Muscle layer of colon (tissue), 2 donors: ENCODE measurements around the gene SYT8.
"Not testable (repeated sequence)": the region's sequence is repeated elsewhere in the genome, so short reads cannot be mapped to it uniquely, and the experiment has no call there.

Experiments used
- H3K27ac ChIP-seq: one replicate; pipeline ENCODE4 v1.7.0; 2013; ENCODE audit warnings: low read depth, mild to moderate bottlenecking, low read length, moderate library complexity
- H3K27me3 ChIP-seq, 2 donors: one replicate each; pipeline ENCODE4 v1.7.0; 2013; ENCODE audit warnings: low read length in 2 of 2, mild to moderate bottlenecking in 2 of 2; ENCODE audit not compliant: insufficient read depth in 2 of 2, control insufficient read depth in 1 of 2
- H3K36me3 ChIP-seq: one replicate; pipeline ENCODE4 v1.7.0; 2013; ENCODE audit warnings: mild to moderate bottlenecking, low read length; ENCODE audit not compliant: insufficient read depth
- H3K4me1 ChIP-seq: one replicate; pipeline ENCODE4 v1.7.0; 2013; ENCODE audit warnings: mild to moderate bottlenecking, low read length; ENCODE audit not compliant: insufficient read depth
- H3K4me3 ChIP-seq, 2 donors: one replicate each; pipeline ENCODE4 v1.7.0; 2013; ENCODE audit warnings: low read length in 2 of 2, low read depth in 1 of 2, mild to moderate bottlenecking in 1 of 2, moderate library complexity in 1 of 2
- H3K9ac ChIP-seq: one replicate; pipeline ENCODE4 v1.7.0; 2013; ENCODE audit warnings: low read length
- H3K9me3 ChIP-seq: one replicate; pipeline ENCODE4 v1.7.0; 2013; ENCODE audit warnings: mild to moderate bottlenecking, low read length
- donor health status: abdominal sarcoma.
- donor health status: Adenocarcinoma of cecum.

The SYT8 gene

GRCh38 chr11:1807264-1807995 is 27.4 kb upstream of the SYT8 start:
- Histone ChIP-seq H3K9me3 (no peaks in the 10 kb centered on the region), H3K27ac (no peak overlapping the region), H3K36me3 (no peaks in the 10 kb centered on the region), H3K4me3 (no peak overlapping the region), H3K4me1 (no peaks in the 10 kb centered on the region), H3K27me3 (peaks cover 0 to 3% of the 10 kb centered on the region in 2 donors), H3K9ac (no peak overlapping the region)

GRCh38 chr11:1810761-1811160 is 24.0 kb upstream of the SYT8 start:
- Histone ChIP-seq H3K27ac (no peak overlapping the region), H3K27me3 (no peaks in the 10 kb centered on the region), H3K9ac (no peak overlapping the region), H3K4me3 (no peak overlapping the region), H3K9me3 (no peaks in the 10 kb centered on the region), H3K4me1 (no peaks in the 10 kb centered on the region), H3K36me3 (no peaks in the 10 kb centered on the region)

- Histone ChIP-seq H3K9ac (no peak overlapping the region), H3K27me3 (no peaks in the 10 kb centered on the region), H3K4me3 (no peak overlapping the region), H3K36me3 (no peaks in the 10 kb centered on the region), H3K27ac (no peak overlapping the region), H3K9me3 (no peaks in the 10 kb centered on the region), H3K4me1 (no peaks in the 10 kb centered on the region)
Observed at GRCh38 chr11:1812274-1812673, 22.5 kb upstream of the SYT8 start.

- no peaks in the 10 kb centered on the region for H3K9me3 ChIP-seq
- H3K27ac ChIP-seq, result no peak overlapping the region
- H3K4me1 ChIP-seq, result no peaks in the 10 kb centered on the region
- H3K4me3 ChIP-seq, result no peak overlapping the region
- no peaks in the 10 kb centered on the region for H3K27me3 ChIP-seq
- H3K9ac ChIP-seq, result no peak overlapping the region
- H3K36me3 ChIP-seq, result no peaks in the 10 kb centered on the region
Observed at GRCh38 chr11:1812801-1813200, 22.0 kb upstream of the SYT8 start.

- H3K4me3 ChIP-seq, H3K36me3 ChIP-seq, H3K9me3 ChIP-seq, H3K9ac ChIP-seq, H3K27me3 ChIP-seq, H3K4me1 ChIP-seq, H3K27ac ChIP-seq: not testable (repeated sequence)
Observed at GRCh38 chr11:1813356-1813755, 21.4 kb upstream of the SYT8 start.

GRCh38 chr11:1814691-1815090 is 20.1 kb upstream of the SYT8 start:
- no peak overlapping the region for H3K4me3 ChIP-seq
- H3K36me3 ChIP-seq, result no peaks in the 10 kb centered on the region
- H3K27ac ChIP-seq, result no peak overlapping the region
- no peak overlapping the region for H3K9ac ChIP-seq
- H3K4me1 ChIP-seq, result no peaks in the 10 kb centered on the region
- no peaks in the 10 kb centered on the region for H3K27me3 ChIP-seq
- H3K9me3 ChIP-seq, result peaks cover 5% of the 10 kb centered on the region

- no peaks in the 10 kb centered on the region for H3K27me3 ChIP-seq
- H3K4me1 ChIP-seq, result no peaks in the 10 kb centered on the region
- no peak overlapping the region for H3K4me3 ChIP-seq
- H3K9me3 ChIP-seq, result peaks cover 5% of the 10 kb centered on the region
- no peaks in the 10 kb centered on the region for H3K36me3 ChIP-seq
- H3K9ac ChIP-seq, result no peak overlapping the region
- H3K27ac ChIP-seq, result no peak overlapping the region
Observed at GRCh38 chr11:1815311-1815710, 19.5 kb upstream of the SYT8 start.

GRCh38 chr11:1815751-1816150 is 19.0 kb upstream of the SYT8 start:
- no peaks in the 10 kb centered on the region for H3K27me3 ChIP-seq
- H3K9ac ChIP-seq, result no peak overlapping the region
- H3K4me1 ChIP-seq, result no peaks in the 10 kb centered on the region
- no peak overlapping the region for H3K4me3 ChIP-seq
- H3K36me3 ChIP-seq, result no peaks in the 10 kb centered on the region
- H3K9me3 ChIP-seq, result peaks cover 5% of the 10 kb centered on the region
- no peak overlapping the region for H3K27ac ChIP-seq

- Histone ChIP-seq H3K9me3 (peaks cover 5% of the 10 kb centered on the region), H3K9ac (no peak overlapping the region), H3K27me3 (no peaks in the 10 kb centered on the region), H3K36me3 (no peaks in the 10 kb centered on the region), H3K27ac (no peak overlapping the region), H3K4me3 (no peak overlapping the region), H3K4me1 (no peaks in the 10 kb centered on the region)
Observed at GRCh38 chr11:1817000-1817399, 17.8 kb upstream of the SYT8 start.

- Histone ChIP-seq H3K4me1 (no peaks in the 10 kb centered on the region), H3K9ac (no peak overlapping the region), H3K27ac (no peak overlapping the region), H3K27me3 (no peaks in the 10 kb centered on the region), H3K4me3 (no peak overlapping the region), H3K36me3 (no peaks in the 10 kb centered on the region), H3K9me3 (peaks cover 5% of the 10 kb centered on the region)
Observed at GRCh38 chr11:1817511-1817910, 17.3 kb upstream of the SYT8 start.

DNA sequence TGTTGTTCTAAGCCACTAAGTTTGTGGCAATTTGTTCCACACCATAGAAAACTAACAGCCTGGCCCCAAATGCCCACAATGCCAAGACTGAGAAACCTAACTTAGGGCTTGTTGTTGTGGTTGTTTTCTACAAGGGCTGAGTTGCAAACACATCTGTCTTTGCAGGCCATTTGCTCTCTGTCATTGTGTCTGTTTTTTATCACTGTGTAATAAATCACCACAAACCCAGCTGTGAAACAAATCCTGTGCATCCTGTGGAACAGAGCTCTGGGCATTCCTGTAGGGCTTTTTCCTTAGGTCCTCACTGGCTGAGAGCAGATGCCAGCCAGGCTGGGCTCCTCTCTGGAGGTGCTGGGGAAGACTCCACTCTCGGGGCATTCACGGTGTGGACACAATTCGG is 15.7 kb upstream of the SYT8 start:
- no peak overlapping the region for H3K9ac ChIP-seq
- no peaks in the 10 kb centered on the region for H3K4me1 ChIP-seq
- H3K27ac ChIP-seq, result no peak overlapping the region
- H3K36me3 ChIP-seq, result no peaks in the 10 kb centered on the region
- no peaks in the 10 kb centered on the region for H3K27me3 ChIP-seq
- peaks cover 5% of the 10 kb centered on the region for H3K9me3 ChIP-seq
- H3K4me3 ChIP-seq, result no peak overlapping the region
